Neural cell (in vitro differentiated cells): Measurements from ENCODE around the gene CLIC4. TPM values are rescaled to one million over a fixed set of nuclear protein-coding genes. Genes with fewer than 3 reads are reported as not detected.

Experiments used
- H2AFZ ChIP-seq: fragments of 200-600, 300-800 bp; sonication (generic), shearing (Covaris generic); 2 replicates; pipeline ENCODE4 v1.6.0; 2014; ENCODE audit warnings: low read depth, mild to moderate bottlenecking, antibody characterized with exemption, low read length, moderate library complexity
- H3F3A ChIP-seq: fragments of 200-600 bp; shearing (Covaris generic); 2 replicates; pipeline ENCODE4 v1.6.1; 2016; ENCODE audit warnings: mild to moderate bottlenecking, moderate library complexity, mixed read lengths, antibody characterized with exemption, low read length; ENCODE audit not compliant: insufficient read depth, poor library complexity, severe bottlenecking
- H3K27ac ChIP-seq: fragments of 200-600, 300-800 bp; sonication (generic), shearing (Covaris generic); 2 replicates; pipeline ENCODE4 v1.5.1; 2014; ENCODE audit warnings: mild to moderate bottlenecking, low read length, moderate library complexity
- H3K27me3 ChIP-seq: fragments of 300-800, 200-600 bp; sonication (generic), shearing (Covaris generic); 2 replicates; pipeline ENCODE4 v1.6.0; 2014; ENCODE audit warnings: mild to moderate bottlenecking, low read depth, low read length, moderate library complexity; ENCODE audit not compliant: insufficient read depth
- H3K36me3 ChIP-seq: fragments of 300-800, 200-600 bp; sonication (generic), shearing (Covaris generic); 2 replicates; pipeline ENCODE4 v1.5.1; 2014; ENCODE audit warnings: mild to moderate bottlenecking, antibody characterized with exemption, low read length, moderate library complexity; ENCODE audit not compliant: insufficient read depth
- H3K4me2 ChIP-seq: fragments of 300-800, 200-600 bp; sonication (generic), shearing (Covaris generic); 2 replicates; pipeline ENCODE4 v1.6.0; 2014; ENCODE audit warnings: mild to moderate bottlenecking, low read length
- H3K4me3 ChIP-seq: fragments of 300-800, 200-600 bp; sonication (generic), shearing (Covaris generic); 2 replicates; pipeline ENCODE4 v1.5.1; 2014; ENCODE audit warnings: mild to moderate bottlenecking, low read length, moderate library complexity
- H3K79me2 ChIP-seq: fragments of 200-600 bp; shearing (Covaris generic); replicated peaks from 2 replicates; pipeline ENCODE4 v1.6.0; 2014; ENCODE audit warnings: mild to moderate bottlenecking, low read length, moderate library complexity; ENCODE audit not compliant: insufficient read depth
- H3K9ac ChIP-seq: fragments of 300-800, 200-600 bp; sonication (generic), shearing (Covaris generic); 2 replicates; pipeline ENCODE4 v1.6.1; 2016; ENCODE audit warnings: mild to moderate bottlenecking, low read length, mixed read lengths
- H3K9me2 ChIP-seq: fragments of 200-600 bp; shearing (Covaris generic); 2 replicates; pipeline ENCODE4 v1.6.1; 2016; ENCODE audit warnings: mild to moderate bottlenecking, low read length, mixed read lengths; ENCODE audit not compliant: insufficient read depth
- H3K9me3 ChIP-seq: fragments of 200-600, 300-800 bp; sonication (generic), shearing (Covaris generic); 2 replicates; pipeline ENCODE4 v1.6.1; 2016; ENCODE audit warnings: mild to moderate bottlenecking, mixed run types, low read length, moderate library complexity, mixed read lengths
- H4K20me1 ChIP-seq: fragments of 200-600 bp; shearing (Covaris generic); 2 replicates; pipeline ENCODE4 v1.6.1; 2016; ENCODE audit warnings: mild to moderate bottlenecking, mixed run types; ENCODE audit not compliant: insufficient read depth
- CTCF ChIP-seq: fragments of 450-650 bp; IDR thresholded peaks from 2 replicates; pipeline ENCODE4 v1.5.1; 2014; ENCODE audit warnings: antibody characterized with exemption, mild to moderate bottlenecking, moderate library complexity; ENCODE audit not compliant: poor library complexity, severe bottlenecking
- EP300 ChIP-seq: fragments of 450-650 bp; conservative IDR thresholded peaks from 2 replicates; pipeline ENCODE4 v1.6.1; 2014; ENCODE audit warnings: antibody characterized with exemption, mild to moderate bottlenecking, moderate library complexity; ENCODE audit not compliant: poor library complexity, severe bottlenecking
- EZH2 ChIP-seq: fragments of 200-600, 300-800 bp; shearing (Covaris generic), sonication (generic); IDR thresholded peaks from 2 replicates; pipeline ENCODE4 v1.6.1; 2014; ENCODE audit warnings: antibody characterized with exemption, low read length, borderline replicate concordance, mild to moderate bottlenecking; ENCODE audit not compliant: insufficient read depth, poor library complexity, severe bottlenecking
- MXI1 ChIP-seq: fragments of 450-650 bp; conservative IDR thresholded peaks from 2 replicates; pipeline ENCODE4 v1.6.1; 2014; ENCODE audit warnings: antibody characterized with exemption, mild to moderate bottlenecking; ENCODE audit not compliant: poor library complexity, severe bottlenecking
- POLR2AphosphoS5 ChIP-seq: IDR thresholded peaks from 2 replicates; pipeline ENCODE4 v1.6.1; 2012
- RAD21 ChIP-seq: fragments of 450-650 bp; conservative IDR thresholded peaks from 2 replicates; pipeline ENCODE4 v1.6.1; 2014; ENCODE audit warnings: antibody characterized with exemption, mild to moderate bottlenecking, moderate library complexity
- REST ChIP-seq: IDR thresholded peaks from 2 replicates; pipeline ENCODE4 v1.6.1; 2012; ENCODE audit warnings: borderline replicate concordance
- SMC3 ChIP-seq: fragments of 450-650 bp; conservative IDR thresholded peaks from 2 replicates; pipeline ENCODE4 v1.6.1; 2014; ENCODE audit warnings: antibody characterized with exemption, mild to moderate bottlenecking, moderate library complexity; ENCODE audit not compliant: poor library complexity
- TAF1 ChIP-seq: IDR thresholded peaks from 2 replicates; pipeline ENCODE4 v1.6.1; 2012; ENCODE audit warnings: low read depth
- polyA plus RNA-seq: library from polyadenylated mRNA; depleted of rRNA; stranded (reverse); fragments of >200 nt; gene quantifications from 2 replicates; pipeline ENCODE4 v1.2.3, GENCODE V29; 2014

CLIC4 gene
- polyA plus RNA-seq, 1 donor from 2014 or later: 133 TPM

GRCh38 chr1:24768873-24769605, 23.8 kb downstream of the CLIC4 start:
- H3K4me3 ChIP-seq: no peak overlapping the region
- H3K9me2 ChIP-seq: no peaks in the 10 kb centered on the region
- peaks cover 48% of the 10 kb centered on the region for H3K79me2 ChIP-seq
- H3F3A ChIP-seq: no peaks in the 10 kb centered on the region
- TF ChIP-seq POLR2AphosphoS5 (no peak), REST (no peak), TAF1 (no peak), MXI1 (no peak), CTCF (no peak), RAD21 (no peak), EZH2 (no peak), SMC3 (no peak), EP300 (no peak)
- H2AFZ ChIP-seq: no peak overlapping the region
- H3K9ac ChIP-seq: no peak overlapping the region
- H3K27me3 ChIP-seq: no peaks in the 10 kb centered on the region
- no peak overlapping the region for H3K27ac ChIP-seq
- H3K9me3 ChIP-seq: no peaks in the 10 kb centered on the region
- no peaks in the 10 kb centered on the region for H4K20me1 ChIP-seq
- H3K36me3 ChIP-seq: no peaks in the 10 kb centered on the region
- H3K4me2 ChIP-seq: no peak overlapping the region

- Histone ChIP-seq H3K79me2 (peaks cover 51% of the 10 kb centered on the region), H3K9ac (no peak overlapping the region), H3K27ac (no peak overlapping the region)
Observed at GRCh38 chr1:24769656-24770651, 24.7 kb downstream of the CLIC4 start.

More at GRCh38 chr1:24769656-24770651, 24.7 kb downstream of the CLIC4 start:
- Histone ChIP-seq H3K36me3 (no peaks in the 10 kb centered on the region), H3K9me3 (no peaks in the 10 kb centered on the region), H3K27me3 (no peaks in the 10 kb centered on the region), H3K9me2 (no peaks in the 10 kb centered on the region), H4K20me1 (no peaks in the 10 kb centered on the region), H2AFZ (no peak overlapping the region), H3K4me2 (no peak overlapping the region), H3F3A (no peaks in the 10 kb centered on the region), H3K4me3 (no peak overlapping the region)
- TF ChIP-seq MXI1 (no peak), EP300 (no peak), POLR2AphosphoS5 (no peak), TAF1 (no peak), EZH2 (no peak), RAD21 (no peak), SMC3 (no peak), REST (no peak)
